Activated CD4-positive, alpha-beta T cell treated with anti-CD3 and anti-CD28 coated beads, Interleukin-2, amount 10 ng/mL, durations not matched to agents 24 days and 14 days (primary cell): ENCODE results near the gene AQP11. TPM values are rescaled to one million over a fixed set of nuclear protein-coding genes. Genes with fewer than 3 reads are reported as not detected.
"Not testable (repeated sequence)": the region's sequence is repeated elsewhere in the genome, so short reads cannot be mapped to it uniquely, and the experiment has no call there.

ENCODE experiments used
- DNase-seq: peaks from one replicate; pipeline ENCODE4 v3.0.0; 2022
- H3K27ac Mint-ChIP-seq: one replicate; pipeline ENCODE4 v1.8.0; 2022; ENCODE audit warnings: mild to moderate bottlenecking, mixed read lengths
- H3K27me3 Mint-ChIP-seq: one replicate; pipeline ENCODE4 v1.8.0; 2022; ENCODE audit warnings: mixed read lengths
- H3K36me3 Mint-ChIP-seq: one replicate; pipeline ENCODE4 v1.8.0; 2022; ENCODE audit warnings: low read depth, mild to moderate bottlenecking, mixed read lengths
- H3K4me1 Mint-ChIP-seq: one replicate; pipeline ENCODE4 v1.8.0; 2021; ENCODE audit warnings: mixed read lengths
- H3K4me3 Mint-ChIP-seq: one replicate; pipeline ENCODE4 v1.8.0; 2022; ENCODE audit warnings: mild to moderate bottlenecking, moderate library complexity, mixed read lengths
- H3K9me3 Mint-ChIP-seq: one replicate; pipeline ENCODE4 v1.8.0; 2021; ENCODE audit warnings: mixed read lengths
- intact Hi-C: fragments of 100-400 bp; cut with micrococcal nuclease; formaldehyde crosslinking; loops from one replicate; pipeline ENCODE4 v1.15.1; 2023
- total RNA-seq: library from RNA; stranded (reverse); gene quantifications from 2 replicates; pipeline ENCODE4 v1.2.3, GENCODE V29; 2022

Gene AQP11
- total RNA-seq, 1 donor from 2014 or later = 0.65 TPM

GRCh38 chr11:77568916-77569675 is 20.7 kb upstream of the AQP11 start:
- no peaks in the 10 kb centered on the region for H3K9me3 Mint-ChIP-seq
- DNase-seq = no peak
- no peaks in the 10 kb centered on the region for H3K36me3 Mint-ChIP-seq
- H3K27ac Mint-ChIP-seq = no peak overlapping the region
- H3K27me3 Mint-ChIP-seq = peaks cover 11% of the 10 kb centered on the region
- intact Hi-C loops = no loop called here
- no peaks in the 10 kb centered on the region for H3K4me1 Mint-ChIP-seq
- no peak overlapping the region for H3K4me3 Mint-ChIP-seq

- no peak overlapping the region for H3K4me3 Mint-ChIP-seq
- no peaks in the 10 kb centered on the region for H3K9me3 Mint-ChIP-seq
- H3K27me3 Mint-ChIP-seq = peaks cover 8% of the 10 kb centered on the region
- no peaks in the 10 kb centered on the region for H3K4me1 Mint-ChIP-seq
- H3K36me3 Mint-ChIP-seq = no peaks in the 10 kb centered on the region
- intact Hi-C loops = no loop called here
- DNase-seq = no peak
- no peak overlapping the region for H3K27ac Mint-ChIP-seq
Measured at GRCh38 chr11:77569676-77570070, 20.1 kb upstream of the AQP11 start.

GRCh38 chr11:77570896-77571295 is 18.9 kb upstream of the AQP11 start:
- intact Hi-C loops, H3K27me3 Mint-ChIP-seq, H3K9me3 Mint-ChIP-seq, H3K36me3 Mint-ChIP-seq, H3K27ac Mint-ChIP-seq, H3K4me1 Mint-ChIP-seq, DNase-seq, H3K4me3 Mint-ChIP-seq: not testable (repeated sequence)

GRCh38 chr11:77575428-77575827 is 14.3 kb upstream of the AQP11 start:
- H3K36me3 Mint-ChIP-seq, H3K4me3 Mint-ChIP-seq, H3K4me1 Mint-ChIP-seq, H3K9me3 Mint-ChIP-seq, H3K27me3 Mint-ChIP-seq, H3K27ac Mint-ChIP-seq, intact Hi-C loops, DNase-seq: not testable (repeated sequence)

GRCh38 chr11:77580712-77581337 is 8.9 kb upstream of the AQP11 start:
- Mint-ChIP-seq H3K27ac (no peak overlapping the region), H3K36me3 (peaks cover 3% of the 10 kb centered on the region), H3K9me3 (no peaks in the 10 kb centered on the region), H3K4me1 (no peaks in the 10 kb centered on the region), H3K4me3 (no peak overlapping the region), H3K27me3 (no peaks in the 10 kb centered on the region)
- DNase-seq = no peak
- intact Hi-C loops = no loop called here

GRCh38 chr11:77589181-77589520 is 602 bp upstream of the AQP11 start:
- DNase-seq = no peak
- no peaks in the 10 kb centered on the region for H3K9me3 Mint-ChIP-seq
- peaks cover 16% of the 10 kb centered on the region for H3K4me1 Mint-ChIP-seq
- H3K27me3 Mint-ChIP-seq = peaks cover 14% of the 10 kb centered on the region
- H3K36me3 Mint-ChIP-seq = no peaks in the 10 kb centered on the region
- peak overlapping the region; percentile 90 for H3K4me3 Mint-ChIP-seq
- peak overlapping the region; percentile 29 for H3K27ac Mint-ChIP-seq
- intact Hi-C loops = no loop called here

- peak overlapping the region; percentile 90 for H3K4me3 Mint-ChIP-seq
- H3K36me3 Mint-ChIP-seq = no peaks in the 10 kb centered on the region
- intact Hi-C loops = no loop called here
- peaks cover 16% of the 10 kb centered on the region for H3K4me1 Mint-ChIP-seq
- DNase-seq = no peak
- H3K27me3 Mint-ChIP-seq = peaks cover 14% of the 10 kb centered on the region
- peak overlapping the region; percentile 63 for H3K27ac Mint-ChIP-seq
- H3K9me3 Mint-ChIP-seq = no peaks in the 10 kb centered on the region
Measured at GRCh38 chr11:77590194-77590782, 535 bp downstream of the AQP11 start.

GRCh38 chr11:77592727-77593126 is 3.0 kb downstream of the AQP11 start:
- H3K36me3 Mint-ChIP-seq = no peaks in the 10 kb centered on the region
- peaks cover 16% of the 10 kb centered on the region for H3K4me1 Mint-ChIP-seq
- intact Hi-C loops = no loop called here

GRCh38 chr11:77593883-77594282 is 4.1 kb downstream of the AQP11 start:
- Mint-ChIP-seq H3K4me3 (no peak overlapping the region), H3K36me3 (no peaks in the 10 kb centered on the region), H3K9me3 (no peaks in the 10 kb centered on the region), H3K4me1 (peaks cover 13% of the 10 kb centered on the region), H3K27me3 (peaks cover 8% of the 10 kb centered on the region), H3K27ac (no peak overlapping the region)
- intact Hi-C loops = no loop called here
- no peak for DNase-seq

More at GRCh38 chr11:77592727-77593126, 3.0 kb downstream of the AQP11 start:
- Mint-ChIP-seq H3K4me3 (no peak overlapping the region), H3K27ac (no peak overlapping the region), H3K9me3 (no peaks in the 10 kb centered on the region), H3K27me3 (peaks cover 8% of the 10 kb centered on the region)
- no peak for DNase-seq

GRCh38 chr11:77596626-77597025 is 6.9 kb downstream of the AQP11 start:
- no peak overlapping the region for H3K27ac Mint-ChIP-seq
- H3K4me1 Mint-ChIP-seq = no peaks in the 10 kb centered on the region
- DNase-seq = no peak

GRCh38 chr11:77598195-77598594 is 8.4 kb downstream of the AQP11 start:
- no peak overlapping the region for H3K4me3 Mint-ChIP-seq
- H3K36me3 Mint-ChIP-seq = no peaks in the 10 kb centered on the region
- H3K27ac Mint-ChIP-seq = no peak overlapping the region
- no peaks in the 10 kb centered on the region for H3K9me3 Mint-ChIP-seq
- H3K4me1 Mint-ChIP-seq = no peaks in the 10 kb centered on the region
- DNase-seq = no peak
- intact Hi-C loops = no loop called here
- H3K27me3 Mint-ChIP-seq = no peaks in the 10 kb centered on the region

More at GRCh38 chr11:77596626-77597025, 6.9 kb downstream of the AQP11 start:
- H3K27me3 Mint-ChIP-seq = no peaks in the 10 kb centered on the region
- H3K36me3 Mint-ChIP-seq = no peaks in the 10 kb centered on the region
- intact Hi-C loops = no loop called here
- no peak overlapping the region for H3K4me3 Mint-ChIP-seq
- H3K9me3 Mint-ChIP-seq = no peaks in the 10 kb centered on the region

GRCh38 chr11:77602381-77603088 is 12.8 kb downstream of the AQP11 start:
- H3K4me1 Mint-ChIP-seq = no peaks in the 10 kb centered on the region
- intact Hi-C loops = no loop called here
- no peaks in the 10 kb centered on the region for H3K9me3 Mint-ChIP-seq
- DNase-seq = no peak
- H3K27ac Mint-ChIP-seq = no peak overlapping the region
- H3K36me3 Mint-ChIP-seq = peaks cover 7% of the 10 kb centered on the region
- no peaks in the 10 kb centered on the region for H3K27me3 Mint-ChIP-seq
- no peak overlapping the region for H3K4me3 Mint-ChIP-seq

- Mint-ChIP-seq H3K27me3 (no peaks in the 10 kb centered on the region), H3K36me3 (peaks cover 13% of the 10 kb centered on the region), H3K27ac (no peak overlapping the region), H3K4me3 (no peak overlapping the region), H3K9me3 (no peaks in the 10 kb centered on the region), H3K4me1 (no peaks in the 10 kb centered on the region)
- DNase-seq = no peak
- intact Hi-C loops = no loop called here
Measured at GRCh38 chr11:77604281-77604680, 14.5 kb downstream of the AQP11 start.

- H3K9me3 Mint-ChIP-seq = no peaks in the 10 kb centered on the region
- intact Hi-C loops = no loop called here
- no peak overlapping the region for H3K4me3 Mint-ChIP-seq
- no peak overlapping the region for H3K27ac Mint-ChIP-seq
- H3K4me1 Mint-ChIP-seq = no peaks in the 10 kb centered on the region
- H3K27me3 Mint-ChIP-seq = no peaks in the 10 kb centered on the region
- peaks cover 28% of the 10 kb centered on the region for H3K36me3 Mint-ChIP-seq
- DNase-seq = no peak
Measured at GRCh38 chr11:77609234-77609633, 19.5 kb downstream of the AQP11 start.
